NCI-H345 (cell line): Measurements from ENCODE around the gene MUSK.

Experiments
- DNase-seq: peaks from one replicate; lab custom pipeline; 2025; lab: John Stamatoyannopoulos, UW

Gene MUSK

GRCh38 chr9:110668570-110669167, at the start of gene MUSK:
MUSK (plus strand) TSS chr9:110668791; CDS start chr9:110668905, 114 bp downstream.
- DNase-seq, result no peak

GRCh38 chr9:110619831-110620230, 48.8 kb upstream of the MUSK start:
- DNase-seq, result no peak

GRCh38 chr9:110620726-110621125, 47.9 kb upstream of the MUSK start:
- no peak for DNase-seq

- no peak for DNase-seq
Observed at GRCh38 chr9:110622368-110622767, 46.2 kb upstream of the MUSK start.

- peak; percentile 72 for DNase-seq
Observed at GRCh38 chr9:110623462-110624025, 45.0 kb upstream of the MUSK start.

GRCh38 chr9:110626101-110626829, 42.3 kb upstream of the MUSK start:
- no peak for DNase-seq

GRCh38 chr9:110635589-110635988, 33.0 kb upstream of the MUSK start:
- no peak for DNase-seq

GRCh38 chr9:110638381-110638954, 30.1 kb upstream of the MUSK start:
- DNase-seq, result no peak

- DNase-seq, result peak; percentile 23
Observed at GRCh38 chr9:110640736-110641135, 27.9 kb upstream of the MUSK start.

- no peak for DNase-seq
Observed at GRCh38 chr9:110641293-110641692, 27.3 kb upstream of the MUSK start.

- DNase-seq, result no peak
Observed at GRCh38 chr9:110648696-110649095, 19.9 kb upstream of the MUSK start.

GRCh38 chr9:110650261-110650660, 18.3 kb upstream of the MUSK start:
- DNase-seq, result no peak

- DNase-seq, result no peak
Observed at GRCh38 chr9:110650991-110651411, 17.6 kb upstream of the MUSK start.

GRCh38 chr9:110655754-110656641, 12.6 kb upstream of the MUSK start:
- DNase-seq, result no peak

GRCh38 chr9:110659891-110660541, 8.6 kb upstream of the MUSK start:
- DNase-seq, result no peak

- DNase-seq, result no peak
Observed at GRCh38 chr9:110669433-110669832, 842 bp downstream of the MUSK start.

- no peak for DNase-seq
Observed at GRCh38 chr9:110671849-110672248, 3.3 kb downstream of the MUSK start.

GRCh38 chr9:110672873-110673510, 4.4 kb downstream of the MUSK start:
- no peak for DNase-seq

- no peak for DNase-seq
Observed at GRCh38 chr9:110687497-110687896, 18.9 kb downstream of the MUSK start.

GRCh38 chr9:110688329-110688728, 19.7 kb downstream of the MUSK start:
- no peak for DNase-seq

- no peak for DNase-seq
Observed at GRCh38 chr9:110691002-110691549, 22.5 kb downstream of the MUSK start.
